Measurements from ENCODE around the gene FOCAD. TPM values are rescaled to one million over a fixed set of nuclear protein-coding genes. Genes with fewer than 3 reads are reported as not detected.
"Not testable (repeated sequence)": the region's sequence is repeated elsewhere in the genome, so short reads cannot be mapped to it uniquely, and the experiment has no call there.

FOCAD gene
- total and polyA plus RNA-seq, 7 experiments from 2014 or later: 12.8 to 33.7 (median 18.3) TPM

DNA sequence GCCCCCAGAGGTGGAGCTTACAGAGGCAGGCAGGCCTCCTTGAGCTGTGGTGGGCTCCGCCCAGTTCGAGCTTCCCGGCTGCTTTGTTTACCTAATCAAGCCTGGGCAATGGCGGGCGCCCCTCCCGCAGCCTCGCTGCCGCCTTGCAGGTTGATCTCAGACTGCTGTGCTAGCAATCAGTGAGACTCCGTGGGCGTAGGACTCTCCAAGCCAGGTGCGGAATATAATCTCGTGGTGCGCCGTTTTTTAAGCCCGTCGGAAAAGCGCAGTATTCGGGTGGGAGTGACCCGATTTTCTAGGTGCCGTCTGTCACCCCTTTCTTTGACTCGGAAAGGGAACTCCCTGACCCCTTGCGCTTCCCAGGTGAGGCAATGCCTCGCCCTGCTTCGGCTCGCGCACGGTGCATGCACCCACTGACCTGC, 25.8 kb upstream of the FOCAD start:
- ChIA-PET CTCF (interaction anchor here (0.6 to 0.9 kb wide), 2 partner anchors 29 to 711 kb away, joined by 3 read pairs; no protein-coding TSS in a partner anchor), POLR2A (interaction anchor here (1.0 to 2.8 kb wide), 4 partner anchors 18 to 36 kb away, joined by 5 to 12 read pairs (median 8); partner anchors contain the start of genes FOCAD and MLLT3)
- intact Hi-C loops (cut with micrococcal nuclease): loop anchor here (1.0 kb wide), 3 partner anchors 26 to 35 kb away; partner anchors contain the start of gene FOCAD (in 1 of the 2)
- peak overlapping the region in 1 of 10 donors; percentile 85 for H3K4me3 Mint-ChIP-seq
- not testable (repeated sequence) for H3K27me3 ChIP-seq (ENCODE audit: control insufficient read depth in 2 of 2, insufficient read depth in 2 of 2, low read length in 2 of 2); ATAC-seq; H3K4me1 ChIP-seq (ENCODE audit: control insufficient read depth in 2 of 2, insufficient read depth in 2 of 2, low read length in 2 of 2); H3K27me3 Mint-ChIP-seq; H3K27ac ChIP-seq (ENCODE audit: low read depth, low read length); H3K36me3 ChIP-seq (ENCODE audit: control insufficient read depth in 2 of 3, insufficient read depth in 3 of 3, low read length in 3 of 3); H3K9me3 Mint-ChIP-seq; H3K36me3 Mint-ChIP-seq; H3K9me3 ChIP-seq (ENCODE audit: control insufficient read depth in 2 of 3, low read length in 3 of 3)
- peak overlapping the region in 8 of 9 donors; percentile 69 to 94 (median 84) for H3K27ac Mint-ChIP-seq
- H3K4me3 ChIP-seq (ENCODE audit: low read length): peak overlapping the region; percentile 27
- H3K4me1 Mint-ChIP-seq: peaks cover 0 to 20% (median 9%) of the 10 kb centered on the region in 7 donors
- peak in 8 of 9 donors; percentile 33 to 68 (median 52) for DNase-seq

DNA sequence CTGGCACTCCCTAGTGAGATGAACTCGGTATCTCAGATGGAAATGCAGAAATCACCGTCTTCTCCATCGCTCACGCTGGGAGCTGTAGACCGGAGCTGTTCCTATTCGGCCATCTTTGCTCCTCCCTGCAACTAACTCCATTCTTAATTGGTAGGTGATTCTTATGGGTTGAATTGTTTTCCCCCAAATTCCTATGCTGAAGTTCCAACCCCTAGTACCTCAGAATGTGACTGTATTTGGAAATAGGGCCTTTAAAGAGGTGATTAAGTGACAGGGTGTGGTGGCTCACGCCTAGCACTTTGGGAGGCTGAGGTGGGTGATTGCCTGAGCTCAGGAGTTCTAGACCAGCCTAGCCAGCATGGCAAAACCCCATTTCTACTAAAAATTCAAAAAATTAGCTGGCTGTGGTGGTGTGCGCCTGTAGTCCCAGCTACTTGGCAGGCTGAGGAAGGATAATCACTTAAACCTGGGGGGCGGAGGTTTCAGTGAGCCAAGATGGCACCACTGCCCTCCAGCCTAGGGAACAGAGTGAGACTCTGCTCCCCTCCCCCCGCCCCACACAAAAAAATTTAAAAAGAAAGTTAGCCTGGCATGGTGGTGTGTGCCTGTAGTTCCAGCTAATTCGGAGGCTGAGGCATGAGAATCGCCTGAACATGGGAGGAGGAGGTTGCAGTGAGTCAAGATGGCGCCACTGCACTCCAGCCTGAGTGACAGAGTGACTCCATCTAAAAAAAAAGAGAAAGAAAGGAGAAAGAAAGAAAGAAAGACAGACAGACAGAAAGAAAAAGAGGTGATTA, 25.2 kb upstream of the FOCAD start:
- no peaks in the 10 kb centered on the region for H3K9me3 Mint-ChIP-seq
- Histone ChIP-seq H3K36me3 (ENCODE audit: control insufficient read depth in 2 of 3, insufficient read depth in 3 of 3, low read length in 3 of 3) (no peaks in the 10 kb centered on the region), H3K4me3 (ENCODE audit: low read length) (peak overlapping the region; percentile 27), H3K4me1 (ENCODE audit: control insufficient read depth in 2 of 2, insufficient read depth in 2 of 2, low read length in 2 of 2) (peaks cover 0 to 5% of the 10 kb centered on the region in 2 donors), H3K27me3 (ENCODE audit: control insufficient read depth in 2 of 2, insufficient read depth in 2 of 2, low read length in 2 of 2) (no peaks in the 10 kb centered on the region), H3K27ac (ENCODE audit: low read depth, low read length) (no peak overlapping the region), H3K9me3 (ENCODE audit: control insufficient read depth in 2 of 3, low read length in 3 of 3) (no peaks in the 10 kb centered on the region)
- intact Hi-C loops (cut with micrococcal nuclease): loop anchor here (1.0 kb wide), 3 partner anchors 25 to 36 kb away; partner anchors contain the start of gene FOCAD (in 1 of the 2)
- peak overlapping the region in 8 of 9 donors; percentile 69 to 94 (median 84) for H3K27ac Mint-ChIP-seq
- ATAC-seq (peak; percentile 20), DNase-seq (no peak)
- no peaks in the 10 kb centered on the region for H3K36me3 Mint-ChIP-seq
- POLR2A ChIA-PET: interaction anchor here (0.7 to 2.8 kb wide), 5 partner anchors 19 to 314 kb away, joined by 5 to 12 read pairs (median 7); partner anchors contain the start of genes FOCAD and MLLT3
- H3K27me3 Mint-ChIP-seq: peaks cover 0 to 2% (median 0%) of the 10 kb centered on the region in 5 donors
- peak overlapping the region in 1 of 10 donors; percentile 85 for H3K4me3 Mint-ChIP-seq
- H3K4me1 Mint-ChIP-seq: peaks cover 0 to 24% (median 14%) of the 10 kb centered on the region in 7 donors
- CTCF ChIA-PET: interaction anchor here (0.6 to 1.2 kb wide), 4 partner anchors 28 to 711 kb away, joined by 3 read pairs; no protein-coding TSS in a partner anchor

DNA sequence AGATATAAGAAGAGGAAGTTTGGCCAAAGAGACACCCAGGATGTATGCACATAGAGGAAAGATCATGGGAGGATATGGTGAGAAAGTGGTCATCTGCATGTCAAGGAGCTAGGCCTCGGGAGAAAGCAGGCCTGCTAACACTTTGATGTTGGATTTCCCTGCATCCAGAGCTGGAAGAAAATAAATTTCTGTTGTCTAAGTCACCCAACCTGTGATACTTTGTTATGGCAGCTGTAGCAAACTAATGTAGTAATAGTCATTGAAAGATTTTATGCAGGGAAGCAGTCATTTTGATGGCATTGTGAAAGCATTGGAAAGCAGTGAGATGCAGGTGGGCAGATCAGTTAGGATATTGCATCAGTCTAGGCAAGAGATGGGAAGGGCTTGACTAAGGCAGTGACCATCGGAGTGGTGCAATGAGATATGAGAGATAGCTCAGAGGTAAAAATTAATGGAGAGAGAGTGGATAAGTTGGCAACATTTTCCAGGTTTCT, 24.5 kb upstream of the FOCAD start:
- Histone ChIP-seq H3K27ac (ENCODE audit: low read depth, low read length) (no peak overlapping the region), H3K4me1 (ENCODE audit: control insufficient read depth in 2 of 2, insufficient read depth in 2 of 2, low read length in 2 of 2) (peaks cover 0 to 5% of the 10 kb centered on the region in 2 donors), H3K4me3 (ENCODE audit: low read length) (no peak overlapping the region), H3K36me3 (ENCODE audit: control insufficient read depth in 2 of 3, insufficient read depth in 3 of 3, low read length in 3 of 3) (no peaks in the 10 kb centered on the region), H3K9me3 (ENCODE audit: control insufficient read depth in 2 of 3, low read length in 3 of 3) (no peaks in the 10 kb centered on the region), H3K27me3 (ENCODE audit: control insufficient read depth in 2 of 2, insufficient read depth in 2 of 2, low read length in 2 of 2) (no peaks in the 10 kb centered on the region)
- peaks cover 0 to 22% (median 14%) of the 10 kb centered on the region in 7 donors for H3K4me1 Mint-ChIP-seq
- ATAC-seq: no peak
- H3K27ac Mint-ChIP-seq: no peak overlapping the region
- intact Hi-C loops (cut with micrococcal nuclease): no loop called here
- H3K36me3 Mint-ChIP-seq: no peaks in the 10 kb centered on the region
- peaks cover 0 to 2% (median 0%) of the 10 kb centered on the region in 5 donors for H3K27me3 Mint-ChIP-seq
- POLR2A ChIA-PET: interaction anchor here (0.7 to 2.8 kb wide), 5 partner anchors 19 to 314 kb away, joined by 4 to 12 read pairs (median 6); partner anchors contain the start of genes FOCAD and MLLT3
- H3K9me3 Mint-ChIP-seq: no peaks in the 10 kb centered on the region
- no peak overlapping the region for H3K4me3 Mint-ChIP-seq
- DNase-seq: no peak
- CTCF ChIA-PET: interaction anchor here (0.5 to 1.2 kb wide), 3 partner anchors 38 to 261 kb away, joined by 3 read pairs; no protein-coding TSS in a partner anchor

DNA sequence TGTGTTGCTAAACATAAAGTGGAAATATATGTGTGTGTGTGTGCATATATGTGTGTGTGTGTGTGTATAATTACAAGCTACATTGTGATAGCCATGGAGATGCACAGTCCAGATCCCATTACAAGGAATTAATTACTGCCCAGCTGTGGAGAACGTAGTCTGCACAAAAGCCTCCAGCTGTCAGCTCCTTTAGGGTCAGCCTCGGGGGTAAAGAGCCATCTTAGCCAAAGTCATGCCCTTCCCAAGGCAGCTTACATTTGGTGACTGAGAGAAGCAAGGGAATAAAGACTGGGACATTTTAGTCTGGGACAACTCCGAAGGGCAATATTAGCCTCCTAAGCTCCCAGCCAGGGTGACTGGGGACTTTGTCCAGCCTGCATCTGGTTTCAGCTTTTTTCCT, 21.9 kb upstream of the FOCAD start:
- intact Hi-C loops (cut with micrococcal nuclease): no loop called here
- H3K9me3 Mint-ChIP-seq: no peaks in the 10 kb centered on the region
- ChIA-PET CTCF (no interaction called here), POLR2A (interaction anchor here (0.7 to 1.9 kb wide), 2 partner anchors 9 to 21 kb away, joined by 3 read pairs; partner anchors contain the start of gene FOCAD)
- H3K4me3 ChIP-seq (ENCODE audit: low read length): no peak overlapping the region
- no peaks in the 10 kb centered on the region for H3K36me3 Mint-ChIP-seq
- ATAC-seq (no peak), DNase-seq (no peak)
- H3K4me3 Mint-ChIP-seq: no peak overlapping the region
- peaks cover 0 to 11% (median 5%) of the 10 kb centered on the region in 7 donors for H3K4me1 Mint-ChIP-seq
- H3K27me3 Mint-ChIP-seq: peaks cover 0 to 2% (median 0%) of the 10 kb centered on the region in 5 donors
- peaks cover 0 to 5% of the 10 kb centered on the region in 2 donors for H3K4me1 ChIP-seq (ENCODE audit: control insufficient read depth in 2 of 2, insufficient read depth in 2 of 2, low read length in 2 of 2)
- H3K27ac Mint-ChIP-seq: no peak overlapping the region
- no peaks in the 10 kb centered on the region for H3K27me3 ChIP-seq (ENCODE audit: control insufficient read depth in 2 of 2, insufficient read depth in 2 of 2, low read length in 2 of 2)
- no peaks in the 10 kb centered on the region for H3K9me3 ChIP-seq (ENCODE audit: control insufficient read depth in 2 of 3, low read length in 3 of 3)
- H3K36me3 ChIP-seq (ENCODE audit: control insufficient read depth in 2 of 3, insufficient read depth in 3 of 3, low read length in 3 of 3): no peaks in the 10 kb centered on the region
- H3K27ac ChIP-seq (ENCODE audit: low read depth, low read length): no peak overlapping the region

DNA sequence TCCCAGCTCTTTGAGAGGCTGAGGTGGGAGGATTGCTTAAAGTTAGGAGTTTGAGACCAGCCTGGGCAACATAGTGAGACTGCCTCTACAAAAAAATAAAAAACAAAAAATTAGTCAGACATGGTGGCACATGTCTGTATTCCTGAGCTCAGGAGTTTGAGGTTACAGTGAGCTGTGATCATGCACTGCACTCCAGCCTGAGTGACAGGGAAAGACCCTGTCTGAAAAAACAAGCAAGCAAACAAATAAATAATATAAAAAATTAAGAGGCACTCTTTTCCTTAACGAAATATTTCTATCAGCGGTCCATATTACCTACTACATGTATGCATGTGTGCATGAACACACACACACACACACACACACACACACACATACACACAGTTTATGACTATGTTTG, 20.9 kb upstream of the FOCAD start:
- Histone ChIP-seq H3K36me3 (ENCODE audit: control insufficient read depth in 2 of 3, insufficient read depth in 3 of 3, low read length in 3 of 3) (no peaks in the 10 kb centered on the region), H3K9me3 (ENCODE audit: control insufficient read depth in 2 of 3, low read length in 3 of 3) (no peaks in the 10 kb centered on the region), H3K27me3 (ENCODE audit: control insufficient read depth in 2 of 2, insufficient read depth in 2 of 2, low read length in 2 of 2) (no peaks in the 10 kb centered on the region), H3K27ac (ENCODE audit: low read depth, low read length) (no peak overlapping the region), H3K4me1 (ENCODE audit: control insufficient read depth in 2 of 2, insufficient read depth in 2 of 2, low read length in 2 of 2) (peaks cover 0 to 5% of the 10 kb centered on the region in 2 donors), H3K4me3 (ENCODE audit: low read length) (no peak overlapping the region)
- POLR2A ChIA-PET: interaction anchor here (1.9 kb wide), 1 partner anchor 20 kb away, joined by 3 read pairs; the partner anchor contains the start of gene FOCAD
- Mint-ChIP-seq H3K36me3 (no peaks in the 10 kb centered on the region), H3K4me3 (no peak overlapping the region), H3K4me1 (peaks cover 0 to 11% (median 5%) of the 10 kb centered on the region in 7 donors), H3K9me3 (no peaks in the 10 kb centered on the region), H3K27me3 (peaks cover 0 to 6% (median 0%) of the 10 kb centered on the region in 5 donors), H3K27ac (no peak overlapping the region)
- intact Hi-C loops (cut with micrococcal nuclease): no loop called here
- CTCF ChIA-PET: interaction anchor here (0.7 kb wide), 1 partner anchor 238 kb away, joined by 3 read pairs; no protein-coding TSS in a partner anchor
- ATAC-seq: no peak
- no peak for DNase-seq

DNA sequence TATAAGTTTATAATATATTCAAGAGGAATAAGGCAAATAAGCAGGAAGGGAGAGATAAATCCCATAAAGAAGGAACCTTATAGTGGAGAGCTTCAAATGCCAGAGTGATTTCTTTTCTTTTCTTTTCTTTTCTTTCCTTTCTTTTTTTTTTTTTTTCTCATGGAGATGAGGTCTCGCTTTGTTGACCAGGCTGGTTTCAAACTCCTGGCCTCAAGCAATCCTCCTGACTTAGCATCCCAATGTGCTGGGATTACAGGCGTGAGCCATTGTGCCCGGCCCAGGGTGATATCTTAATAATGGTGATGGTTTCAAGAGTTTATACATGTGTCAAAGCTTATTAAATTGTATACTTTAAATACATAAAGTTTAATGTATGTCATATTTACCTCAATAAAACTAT, 19.6 kb upstream of the FOCAD start:
- H3K9me3 ChIP-seq (ENCODE audit: control insufficient read depth in 2 of 3, low read length in 3 of 3): no peaks in the 10 kb centered on the region
- Mint-ChIP-seq H3K4me3 (no peak overlapping the region), H3K27me3 (peaks cover 0 to 6% (median 0%) of the 10 kb centered on the region in 5 donors), H3K9me3 (no peaks in the 10 kb centered on the region), H3K4me1 (peaks cover 0 to 11% (median 5%) of the 10 kb centered on the region in 7 donors), H3K36me3 (no peaks in the 10 kb centered on the region), H3K27ac (no peak overlapping the region)
- intact Hi-C loops (cut with micrococcal nuclease): no loop called here
- POLR2A ChIA-PET: interaction anchor here (0.6 kb wide), 1 partner anchor 19 kb away, joined by 3 read pairs; the partner anchor contains the start of gene FOCAD
- no peak overlapping the region for H3K4me3 ChIP-seq (ENCODE audit: low read length)
- DNase-seq (no peak), ATAC-seq (no peak)
- H3K27ac ChIP-seq (ENCODE audit: low read depth, low read length): no peak overlapping the region
- no peaks in the 10 kb centered on the region for H3K27me3 ChIP-seq (ENCODE audit: control insufficient read depth in 2 of 2, insufficient read depth in 2 of 2, low read length in 2 of 2)
- H3K4me1 ChIP-seq (ENCODE audit: control insufficient read depth in 2 of 2, insufficient read depth in 2 of 2, low read length in 2 of 2): peaks cover 0 to 2% of the 10 kb centered on the region in 2 donors
- CTCF ChIA-PET: no interaction called here
- no peaks in the 10 kb centered on the region for H3K36me3 ChIP-seq (ENCODE audit: control insufficient read depth in 2 of 3, insufficient read depth in 3 of 3, low read length in 3 of 3)
